Measurements from ENCODE around the gene SDK2. TPM values are rescaled to one million over a fixed set of nuclear protein-coding genes. Genes with fewer than 3 reads are reported as not detected.

SDK2 gene
- total RNA-seq, 2 donors from 2014 or later = 0.26 to 0.33 TPM

- DNase-seq (no peak), ATAC-seq (no peak)
- Histone ChIP-seq H3K36me3 (replicated peaks in 1 of 2; ENCODE audit: insufficient read depth in 1 of 2, low read depth in 2 of 2) (no peaks in the 10 kb centered on the region), H3K27ac (no peak overlapping the region), H3K9me3 (no peaks in the 10 kb centered on the region), H3K27me3 (no peaks in the 10 kb centered on the region), H3K4me1 (no peaks in the 10 kb centered on the region), H3K4me3 (no peak overlapping the region)
- intact Hi-C loops (cut with DNase I) = no loop called here
- TF ChIP-seq CTCF (IDR thresholded peaks at IDR 0.05) = no peak
- no peak for TF ChIP-seq POLR2A (IDR thresholded peaks at IDR 0.05)
- WGBS, 2 donors = 55 to 62% methylated on average over 7 of the region's 7 CpGs
These were observed 110.5 kb downstream of the SDK2 start for GRCh38 chr17:73533781-73534180.

DNA sequence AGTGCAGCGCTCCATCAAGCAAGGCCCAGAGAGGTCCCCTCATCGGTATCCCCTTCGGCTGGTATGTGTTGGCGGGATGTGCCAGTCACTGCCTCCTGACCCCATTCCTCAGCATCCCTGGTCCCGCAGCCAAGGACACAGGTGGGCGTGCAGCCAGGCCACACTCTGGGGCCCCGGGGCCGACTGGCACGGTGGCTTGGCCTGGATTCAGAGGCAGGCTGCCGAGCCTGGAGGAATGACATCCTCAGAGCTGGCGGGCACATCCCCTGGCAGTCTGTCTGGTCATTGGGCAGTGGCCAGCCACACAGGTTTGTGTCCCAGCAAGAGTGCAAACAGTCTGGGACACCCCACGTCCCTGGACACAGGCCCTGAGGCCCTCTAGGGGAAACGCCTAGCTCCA, 111.1 kb downstream of the SDK2 start:
- no peak overlapping the region for H3K4me3 ChIP-seq

DNA sequence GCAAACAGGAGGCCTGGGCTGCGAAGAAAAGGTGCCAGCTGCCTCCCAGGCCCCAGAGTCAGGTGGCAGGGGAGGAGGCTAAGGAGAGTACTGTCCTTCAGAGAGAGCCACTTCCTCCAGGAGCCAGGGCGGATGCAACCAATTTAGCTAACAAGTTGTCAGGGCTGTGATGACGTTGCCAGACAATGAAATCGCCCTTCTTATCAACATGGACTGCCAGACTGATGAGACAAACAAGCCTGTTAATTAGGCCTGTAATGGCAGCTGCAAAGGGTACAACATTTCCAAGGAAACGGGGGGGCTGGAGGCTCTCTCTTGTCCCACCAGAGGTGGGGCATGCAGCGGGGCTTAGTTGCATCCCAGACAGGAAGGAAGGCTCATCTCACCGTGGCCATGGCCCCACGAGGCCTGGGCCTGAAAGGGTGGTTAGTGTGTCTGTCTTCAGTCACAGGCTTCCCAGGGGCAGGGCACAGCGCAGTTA, 111.8 kb downstream of the SDK2 start:
- ATAC-seq (no peak), DNase-seq (no peak)
- intact Hi-C loops (cut with DNase I) = no loop called here
- H3K4me1 ChIP-seq = no peaks in the 10 kb centered on the region
- no peaks in the 10 kb centered on the region for H3K27me3 ChIP-seq
- 37 to 45% methylated on average over 3 to 9 of the region's 9 CpGs for WGBS, 2 donors
- no peaks in the 10 kb centered on the region for H3K36me3 ChIP-seq (replicated peaks in 1 of 2; ENCODE audit: insufficient read depth in 1 of 2, low read depth in 2 of 2)
- no peak for TF ChIP-seq POLR2A (IDR thresholded peaks at IDR 0.05)
- no peak for TF ChIP-seq CTCF (IDR thresholded peaks at IDR 0.05)
- H3K4me3 ChIP-seq = no peak overlapping the region
- H3K27ac ChIP-seq = no peak overlapping the region
- no peaks in the 10 kb centered on the region for H3K9me3 ChIP-seq

More for the DNA sequence above, 111.1 kb downstream of the SDK2 start:
- 34 to 60% methylated on average over 5 to 12 of the region's 13 CpGs for WGBS, 2 donors
- H3K9me3 ChIP-seq = no peaks in the 10 kb centered on the region
- DNase-seq (peak in 1 of 4 donors; percentile 18), ATAC-seq (no peak)
- intact Hi-C loops (cut with DNase I) = no loop called here
- H3K36me3 ChIP-seq (replicated peaks in 1 of 2; ENCODE audit: insufficient read depth in 1 of 2, low read depth in 2 of 2) = no peaks in the 10 kb centered on the region
- H3K4me1 ChIP-seq = no peaks in the 10 kb centered on the region
- H3K27me3 ChIP-seq = no peaks in the 10 kb centered on the region
- TF ChIP-seq CTCF (IDR thresholded peaks at IDR 0.05) (no peak), POLR2A (IDR thresholded peaks at IDR 0.05) (no peak)
- H3K27ac ChIP-seq = no peak overlapping the region

DNA sequence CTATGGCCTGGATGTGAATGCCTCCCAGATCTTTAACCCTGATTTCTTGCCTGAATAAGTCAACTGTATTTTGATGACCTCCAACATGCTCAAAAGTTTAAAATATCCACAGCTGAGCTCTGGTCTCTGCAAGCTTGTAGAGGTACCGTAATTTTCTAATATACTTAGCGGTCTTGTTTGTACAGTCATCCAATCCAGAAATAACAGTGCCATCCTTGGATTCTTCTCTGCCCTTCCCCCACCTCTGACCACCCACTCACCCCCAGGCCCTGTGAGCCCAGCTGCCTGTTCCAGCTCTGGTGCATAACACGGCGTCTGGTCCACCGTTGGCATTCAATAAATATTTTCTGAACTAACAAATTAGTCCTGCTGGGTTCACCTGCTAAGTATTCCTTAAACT, 113.1 kb downstream of the SDK2 start:
- no peak for DNase-seq
- no peaks in the 10 kb centered on the region for H3K9me3 ChIP-seq
- intact Hi-C loops (cut with DNase I) = no loop called here
- TF ChIP-seq POLR2A (IDR thresholded peaks at IDR 0.05) (no peak), CTCF (IDR thresholded peaks at IDR 0.05) (no peak)
- no peak overlapping the region for H3K4me3 ChIP-seq
- no peaks in the 10 kb centered on the region for H3K4me1 ChIP-seq
- H3K27me3 ChIP-seq = no peaks in the 10 kb centered on the region
- WGBS, 2 donors = 50 to 61% methylated on average over 5 of the region's 5 CpGs
- H3K27ac ChIP-seq = no peak overlapping the region
- ATAC-seq = no peak
- H3K36me3 ChIP-seq (replicated peaks in 1 of 2; ENCODE audit: insufficient read depth in 1 of 2, low read depth in 2 of 2) = no peaks in the 10 kb centered on the region

GRCh38 chr17:73528679-73529078, 115.6 kb downstream of the SDK2 start:
- TF ChIP-seq CTCF (IDR thresholded peaks at IDR 0.05) = no peak
- intact Hi-C loops (cut with DNase I) = no loop called here
- H3K36me3 ChIP-seq (replicated peaks in 1 of 2; ENCODE audit: insufficient read depth in 1 of 2, low read depth in 2 of 2) = no peaks in the 10 kb centered on the region
- H3K4me3 ChIP-seq = no peak overlapping the region
- WGBS, 2 donors = 34 to 38% methylated on average over 7 of the region's 7 CpGs
- DNase-seq (no peak), ATAC-seq (no peak)
- no peak overlapping the region for H3K27ac ChIP-seq
- H3K9me3 ChIP-seq = no peaks in the 10 kb centered on the region
- no peaks in the 10 kb centered on the region for H3K27me3 ChIP-seq
- no peaks in the 10 kb centered on the region for H3K4me1 ChIP-seq
